ENCODE results near the gene WDR54.

The WDR54 gene

GRCh38 chr2:74421221-74421870, at the start of gene WDR54, which contains the start of gene C2orf81:
TSS of gene WDR54 (plus strand) at chr2:74421730. CDS start at chr2:74422154, 424 bp downstream.
TSS of gene C2orf81 (minus strand) at chr2:74421619. CDS start at chr2:74421560, 59 bp downstream.
- DNase-seq, result peak; percentile 36

GRCh38 chr2:74372674-74373073, 48.9 kb upstream of the WDR54 start:
- no peak for DNase-seq

- DNase-seq, result no peak
Observed at GRCh38 chr2:74373221-74373676, 48.3 kb upstream of the WDR54 start.

GRCh38 chr2:74373985-74374384, 47.5 kb upstream of the WDR54 start:
- no peak for DNase-seq

GRCh38 chr2:74374509-74375205, 46.9 kb upstream of the WDR54 start:
- peak; percentile 33 for DNase-seq

- no peak for DNase-seq
Observed at GRCh38 chr2:74375838-74376237, 45.7 kb upstream of the WDR54 start.

- no peak for DNase-seq
Observed at GRCh38 chr2:74378007-74378406, 43.5 kb upstream of the WDR54 start.

- no peak for DNase-seq
Observed at GRCh38 chr2:74379851-74380789, 41.4 kb upstream of the WDR54 start, which contains the start of gene DCTN1. TSS of gene DCTN1 (minus strand) at chr2:74380311. CDS start at chr2:74380037, 274 bp downstream.

- DNase-seq, result no peak
Observed at GRCh38 chr2:74381751-74382150, 39.8 kb upstream of the WDR54 start.

- DNase-seq, result no peak
Observed at GRCh38 chr2:74383254-74383653, 38.3 kb upstream of the WDR54 start.

GRCh38 chr2:74384051-74384450, 37.5 kb upstream of the WDR54 start:
- no peak for DNase-seq

GRCh38 chr2:74385396-74385795, 36.1 kb upstream of the WDR54 start:
- no peak for DNase-seq

GRCh38 chr2:74387346-74387745, 34.2 kb upstream of the WDR54 start:
- no peak for DNase-seq

- no peak for DNase-seq
Observed at GRCh38 chr2:74390606-74391005, 30.9 kb upstream of the WDR54 start.

- no peak for DNase-seq
Observed at GRCh38 chr2:74391209-74391579, 30.3 kb upstream of the WDR54 start.

GRCh38 chr2:74391580-74392448, 29.7 kb upstream of the WDR54 start:
- peak; percentile 32 for DNase-seq

GRCh38 chr2:74392449-74392743, 29.1 kb upstream of the WDR54 start:
- no peak for DNase-seq

GRCh38 chr2:74393525-74393924, 28.0 kb upstream of the WDR54 start:
- no peak for DNase-seq

- DNase-seq, result no peak
Observed at GRCh38 chr2:74396149-74396548, 25.4 kb upstream of the WDR54 start.

- DNase-seq, result no peak
Observed at GRCh38 chr2:74399785-74400184, 21.7 kb upstream of the WDR54 start.

GRCh38 chr2:74401891-74402290, 19.6 kb upstream of the WDR54 start:
- DNase-seq, result no peak

- DNase-seq, result no peak
Observed at GRCh38 chr2:74406035-74406434, 15.5 kb upstream of the WDR54 start.

Measured in NCI-H524 treated with DMSO at 0.1 percent for 48 hours (cell line).